Smooth muscle cell of the coronary artery (primary cell): ENCODE measurements around the gene MACF1. TPM values are rescaled to one million over a fixed set of nuclear protein-coding genes. Genes with fewer than 3 reads are reported as not detected.

Source experiments
- total RNA-seq: library from RNA; depleted of rRNA; stranded (reverse); fragments of >200 nt; gene quantifications from 2 replicates; pipeline ENCODE4 v1.2.3, GENCODE V29; 2014; ENCODE audit warnings: low replicate concordance

The MACF1 gene
- total RNA-seq, result 133 and 268 TPM in 2 replicates

GRCh38 chr1:39204441-39205081 lies at the start of gene MACF1:
TSS of gene MACF1 (plus strand) at chr1:39204695. CDS start at chr1:39205023, 328 bp downstream.

GRCh38 chr1:39491146-39491921 lies 286.8 kb downstream of the MACF1 start, which contains the start of gene BMP8A:
TSS of gene BMP8A (plus strand) at chr1:39491636. CDS start at chr1:39491992, 356 bp downstream.

Other genes starting within 250 kb of the MACF1 start
- 16.1 and 29.7 TPM in 2 replicates for gene AKIRIN1, start 213.4 kb upstream of the MACF1 start, total RNA-seq
- 777 and 1,203 TPM in 2 replicates for gene NDUFS5, start 178.3 kb upstream of the MACF1 start, total RNA-seq